Effector memory CD8-positive, alpha-beta T cell (primary cell): Measurements from ENCODE around the gene TPRA1.
A peak's percentile ranks its signal among the peaks of the same experiment; 100 is the strongest.

Experiments used
- ATAC-seq: fragments of 150-1000 bp; cut with Tn5 transposase; replicated peaks from 2 replicates; pipeline ENCODE4 v1.10.0; 2021; ENCODE audit warnings: mild to moderate bottlenecking, moderate library complexity
- DNase-seq, 3 experiments: peaks; one replicate each; pipeline ENCODE4 v3.0.0; 2021
- H3K27ac Mint-ChIP-seq, 2 donors: one replicate each; pipeline ENCODE4 v1.8.0; 2022; ENCODE audit warnings: mild to moderate bottlenecking in 2 of 2, mixed read lengths in 2 of 2, moderate library complexity in 2 of 2
- H3K27me3 Mint-ChIP-seq, 2 donors: one replicate each; pipeline ENCODE4 v1.8.0; 2022; ENCODE audit warnings: mixed read lengths in 2 of 2
- H3K36me3 Mint-ChIP-seq: one replicate; pipeline ENCODE4 v1.8.0; 2022; ENCODE audit warnings: mild to moderate bottlenecking, moderate library complexity, mixed read lengths; ENCODE audit not compliant: insufficient read depth
- H3K4me1 Mint-ChIP-seq, 2 donors: one replicate each; pipeline ENCODE4 v1.8.0; 2022; ENCODE audit warnings: low read depth in 2 of 2, mixed read lengths in 2 of 2
- H3K4me3 Mint-ChIP-seq, 2 donors: one replicate each; pipeline ENCODE4 v1.8.0; 2022; ENCODE audit warnings: mild to moderate bottlenecking in 2 of 2, mixed read lengths in 2 of 2, moderate library complexity in 2 of 2
- H3K9me3 Mint-ChIP-seq, 2 donors: one replicate each; pipeline ENCODE4 v1.8.0; 2022; ENCODE audit warnings: mixed read lengths in 2 of 2

The TPRA1 gene

DNA sequence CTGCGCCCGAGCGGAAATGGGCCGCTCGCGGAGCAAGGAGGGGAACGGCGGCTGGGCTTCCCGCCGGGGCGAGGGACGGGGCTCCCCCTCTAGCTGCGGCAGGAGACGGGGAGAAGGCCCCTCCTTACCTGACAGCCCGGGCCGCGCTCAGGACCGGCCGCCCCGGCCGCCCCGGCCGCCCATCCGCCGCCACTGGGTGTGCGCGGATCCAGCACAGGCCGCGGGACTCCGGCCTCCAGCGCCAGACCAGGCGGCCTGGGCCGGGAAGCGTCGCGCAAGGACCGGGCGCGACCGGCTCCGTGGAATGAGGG, 296 bp downstream of the TPRA1 start:
- H3K27me3 Mint-ChIP-seq = no peaks in the 10 kb centered on the region
- H3K9me3 Mint-ChIP-seq = no peaks in the 10 kb centered on the region
- peaks cover 32 to 35% of the 10 kb centered on the region in 2 donors for H3K4me1 Mint-ChIP-seq
- H3K4me3 Mint-ChIP-seq = peak overlapping the region; percentile 92 to 96
- ATAC-seq (peak; percentile 29), DNase-seq (no peak)
- H3K27ac Mint-ChIP-seq = peak overlapping the region; percentile 85 to 92
- peaks cover 12% of the 10 kb centered on the region for H3K36me3 Mint-ChIP-seq

DNA sequence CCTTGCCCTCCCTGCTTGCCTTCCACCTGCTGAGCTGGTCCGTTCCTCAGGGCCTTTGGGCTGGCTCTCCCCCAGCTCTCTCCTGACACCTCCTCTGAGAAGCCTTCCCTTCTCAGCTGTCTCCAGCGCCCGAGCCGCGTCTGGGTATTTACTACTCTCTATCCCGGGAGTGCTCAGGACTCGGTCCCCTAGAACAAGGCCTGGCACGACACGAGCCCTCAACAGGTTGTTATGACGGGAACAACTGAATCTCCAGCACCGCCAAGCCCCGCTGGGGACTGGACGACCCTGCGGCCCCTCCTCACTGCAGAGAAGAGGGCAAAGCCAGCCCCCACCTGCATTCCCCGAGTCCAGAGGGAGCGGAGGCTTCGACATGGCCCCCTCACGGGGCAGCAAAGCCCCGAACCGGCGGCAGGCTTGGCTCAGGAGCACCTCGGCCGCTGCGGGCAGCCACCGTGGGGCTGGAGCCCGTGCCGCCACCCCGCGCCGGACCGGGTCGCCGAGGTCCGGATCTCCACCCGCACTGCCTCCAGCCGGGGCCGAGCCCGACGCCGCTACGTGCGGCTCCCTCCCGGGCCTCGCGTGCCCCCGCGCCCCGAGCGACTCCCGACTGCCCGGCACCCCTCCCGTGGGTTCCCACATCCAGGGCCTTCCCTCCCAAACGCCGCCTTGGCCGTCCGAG, 792 bp downstream of the TPRA1 start:
- Mint-ChIP-seq H3K4me3 (peak overlapping the region; percentile 92 to 96), H3K27ac (peak overlapping the region in 1 of 2 donors; percentile 85), H3K36me3 (peaks cover 12% of the 10 kb centered on the region), H3K27me3 (no peaks in the 10 kb centered on the region), H3K4me1 (peaks cover 36 to 37% of the 10 kb centered on the region in 2 donors), H3K9me3 (no peaks in the 10 kb centered on the region)
- DNase-seq (no peak), ATAC-seq (no peak)

- DNase-seq (no peak), ATAC-seq (no peak)
- peaks cover 12% of the 10 kb centered on the region for H3K36me3 Mint-ChIP-seq
- H3K4me1 Mint-ChIP-seq = peaks cover 37 to 40% of the 10 kb centered on the region in 2 donors
- peak overlapping the region; percentile 92 to 96 for H3K4me3 Mint-ChIP-seq
- H3K27me3 Mint-ChIP-seq = no peaks in the 10 kb centered on the region
- H3K9me3 Mint-ChIP-seq = no peaks in the 10 kb centered on the region
- peak overlapping the region in 1 of 2 donors; percentile 85 for H3K27ac Mint-ChIP-seq
Measured at GRCh38 chr3:127588806-127589577, 1.5 kb downstream of the TPRA1 start.

- H3K9me3 Mint-ChIP-seq = no peaks in the 10 kb centered on the region
- peaks cover 37 to 40% of the 10 kb centered on the region in 2 donors for H3K4me1 Mint-ChIP-seq
- H3K36me3 Mint-ChIP-seq = peaks cover 12% of the 10 kb centered on the region
Measured at GRCh38 chr3:127587876-127588275, 2.7 kb downstream of the TPRA1 start.

GRCh38 chr3:127585813-127586413, 4.6 kb downstream of the TPRA1 start:
- Mint-ChIP-seq H3K27me3 (no peaks in the 10 kb centered on the region), H3K9me3 (no peaks in the 10 kb centered on the region), H3K4me3 (no peak overlapping the region), H3K4me1 (peaks cover 34 to 37% of the 10 kb centered on the region in 2 donors), H3K36me3 (peaks cover 7% of the 10 kb centered on the region), H3K27ac (peak overlapping the region in 1 of 2 donors; percentile 59)
- no peak for DNase-seq
- ATAC-seq = no peak

More at GRCh38 chr3:127587876-127588275, 2.7 kb downstream of the TPRA1 start:
- H3K4me3 Mint-ChIP-seq = no peak overlapping the region
- H3K27me3 Mint-ChIP-seq = no peaks in the 10 kb centered on the region
- no peak for ATAC-seq
- DNase-seq = no peak
- H3K27ac Mint-ChIP-seq = no peak overlapping the region

DNA sequence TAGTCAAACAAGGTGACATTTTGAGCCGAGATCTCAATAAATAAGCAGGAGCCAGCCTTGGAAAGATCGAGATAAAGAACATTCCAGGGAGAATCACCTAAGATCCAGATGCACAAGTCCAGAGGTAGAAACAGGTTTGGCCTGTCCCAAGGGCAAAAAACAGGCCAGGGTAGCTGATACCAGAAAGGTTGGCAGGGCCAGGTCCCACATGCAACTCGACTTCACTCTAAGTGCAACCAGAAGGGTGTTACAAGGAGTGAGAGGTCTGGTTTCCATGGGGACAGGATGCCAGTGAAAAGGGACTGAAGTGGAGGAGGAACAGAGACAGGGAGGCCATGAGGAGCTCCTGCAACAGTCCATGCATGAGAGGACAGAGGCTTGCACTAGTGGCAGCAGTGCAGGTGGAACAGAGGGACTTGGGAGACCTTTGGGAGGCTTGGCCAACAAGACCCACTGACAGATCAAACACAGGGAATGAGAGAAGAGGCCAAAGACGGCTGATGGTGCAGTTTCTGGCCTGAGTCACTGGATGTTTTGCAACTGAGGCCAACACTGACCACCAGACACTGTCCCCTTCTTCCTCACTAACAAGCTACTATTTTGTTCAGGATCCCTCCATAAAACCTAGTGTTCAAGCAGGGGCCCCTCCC, 5.2 kb downstream of the TPRA1 start:
- Mint-ChIP-seq H3K4me3 (no peak overlapping the region), H3K9me3 (no peaks in the 10 kb centered on the region), H3K4me1 (peaks cover 37 to 40% of the 10 kb centered on the region in 2 donors), H3K36me3 (peaks cover 5% of the 10 kb centered on the region), H3K27me3 (no peaks in the 10 kb centered on the region), H3K27ac (no peak overlapping the region)
- DNase-seq (no peak), ATAC-seq (no peak)

GRCh38 chr3:127584734-127585133, 5.8 kb downstream of the TPRA1 start:
- no peaks in the 10 kb centered on the region for H3K27me3 Mint-ChIP-seq
- peaks cover 5% of the 10 kb centered on the region for H3K36me3 Mint-ChIP-seq
- H3K27ac Mint-ChIP-seq = peak overlapping the region in 1 of 2 donors; percentile 80
- no peaks in the 10 kb centered on the region for H3K9me3 Mint-ChIP-seq
- ATAC-seq = no peak
- no peak overlapping the region for H3K4me3 Mint-ChIP-seq
- no peak for DNase-seq
- peaks cover 40 to 43% of the 10 kb centered on the region in 2 donors for H3K4me1 Mint-ChIP-seq

DNA sequence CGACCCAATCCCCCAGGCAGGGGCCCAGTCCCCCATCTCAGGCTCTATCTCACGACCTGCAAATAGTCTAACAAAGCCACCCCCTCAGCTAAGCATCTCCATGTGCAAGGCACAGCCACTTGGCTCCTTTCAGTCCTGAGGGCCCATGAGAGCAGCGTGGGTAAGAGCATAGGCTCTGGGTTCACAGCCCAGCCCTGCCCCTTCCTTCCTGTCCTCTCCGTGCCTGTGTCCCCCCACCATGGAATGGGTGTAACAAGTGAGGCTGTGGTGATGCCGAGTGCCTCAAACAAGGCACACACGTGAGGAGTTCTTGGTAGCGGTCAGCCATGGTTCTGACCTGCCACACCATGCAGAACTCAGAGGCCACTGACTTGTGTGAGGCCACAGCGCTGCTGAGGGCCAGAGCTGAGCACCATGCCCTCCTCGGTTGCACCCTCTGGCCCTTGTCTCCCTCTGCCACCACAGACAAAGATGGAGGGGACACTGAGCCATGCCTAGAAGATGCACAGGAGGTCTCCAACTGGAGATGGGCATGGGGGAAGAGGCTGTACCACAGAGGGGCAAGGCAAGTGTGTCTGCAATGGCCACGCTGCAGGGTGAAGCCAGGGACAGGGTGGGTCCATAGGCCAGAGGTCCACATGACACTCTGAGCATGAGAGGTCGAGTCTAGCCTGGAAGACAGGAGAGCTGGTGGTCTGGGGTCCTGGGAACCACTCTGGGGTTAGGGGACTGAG, 10.0 kb downstream of the TPRA1 start:
- Mint-ChIP-seq H3K4me1 (peaks cover 31% of the 10 kb centered on the region in 2 donors), H3K9me3 (no peaks in the 10 kb centered on the region), H3K36me3 (peaks cover 8% of the 10 kb centered on the region), H3K4me3 (no peak overlapping the region), H3K27me3 (no peaks in the 10 kb centered on the region), H3K27ac (peak overlapping the region; percentile 65 to 89)
- DNase-seq = no peak
- no peak for ATAC-seq

- Mint-ChIP-seq H3K9me3 (no peaks in the 10 kb centered on the region), H3K27me3 (no peaks in the 10 kb centered on the region), H3K4me3 (no peak overlapping the region), H3K27ac (peak overlapping the region; percentile 85 to 89), H3K36me3 (peaks cover 12% of the 10 kb centered on the region), H3K4me1 (peaks cover 28 to 34% of the 10 kb centered on the region in 2 donors)
- ATAC-seq = no peak
- no peak for DNase-seq
Measured at GRCh38 chr3:127578802-127579201, 11.7 kb downstream of the TPRA1 start.

DNA sequence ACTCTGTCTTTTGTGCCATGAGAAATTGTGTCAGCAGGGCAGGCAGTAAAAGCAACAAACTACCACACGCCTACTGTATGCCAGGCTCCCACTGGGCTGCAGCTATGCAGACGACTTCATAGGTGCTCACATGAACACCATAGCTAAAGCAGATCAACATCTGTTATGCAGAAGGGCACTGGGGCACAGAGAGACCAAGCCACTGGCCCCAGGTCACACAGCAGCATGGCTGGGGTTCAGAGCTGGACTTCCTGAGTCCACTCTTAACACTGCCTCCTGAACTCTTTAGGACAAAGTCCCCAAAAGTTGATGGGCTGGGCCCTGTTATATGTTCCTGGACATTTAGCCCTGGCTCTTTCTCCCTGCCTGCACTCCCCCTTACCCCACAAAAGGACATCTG, 12.4 kb downstream of the TPRA1 start:
- H3K27ac Mint-ChIP-seq = peak overlapping the region in 1 of 2 donors; percentile 89
- peaks cover 12% of the 10 kb centered on the region for H3K36me3 Mint-ChIP-seq
- ATAC-seq (no peak), DNase-seq (no peak)
- no peaks in the 10 kb centered on the region for H3K27me3 Mint-ChIP-seq
- no peak overlapping the region for H3K4me3 Mint-ChIP-seq
- no peaks in the 10 kb centered on the region for H3K9me3 Mint-ChIP-seq
- peaks cover 28 to 34% of the 10 kb centered on the region in 2 donors for H3K4me1 Mint-ChIP-seq

- no peaks in the 10 kb centered on the region for H3K9me3 Mint-ChIP-seq
- no peak overlapping the region for H3K27ac Mint-ChIP-seq
- no peak for ATAC-seq
- H3K4me3 Mint-ChIP-seq = no peak overlapping the region
- DNase-seq = no peak
- H3K36me3 Mint-ChIP-seq = peaks cover 16% of the 10 kb centered on the region
- H3K4me1 Mint-ChIP-seq = peaks cover 30 to 34% of the 10 kb centered on the region in 2 donors
- H3K27me3 Mint-ChIP-seq = no peaks in the 10 kb centered on the region
Measured at GRCh38 chr3:127577448-127577847, 13.1 kb downstream of the TPRA1 start.

- peak; percentile 98 for ATAC-seq
- peak overlapping the region; percentile 7 to 79 for H3K27ac Mint-ChIP-seq
- peak; percentile 69 to 81 (median 81) for DNase-seq
- H3K36me3 Mint-ChIP-seq = peaks cover 14% of the 10 kb centered on the region
- no peaks in the 10 kb centered on the region for H3K27me3 Mint-ChIP-seq
- peaks cover 19 to 24% of the 10 kb centered on the region in 2 donors for H3K4me1 Mint-ChIP-seq
- peak overlapping the region; percentile 9 to 51 for H3K4me3 Mint-ChIP-seq
- no peaks in the 10 kb centered on the region for H3K9me3 Mint-ChIP-seq
Measured at GRCh38 chr3:127574880-127575878, 15.4 kb downstream of the TPRA1 start.
